HCT116 (cell line): ENCODE results near the gene PDE1C. TPM values are rescaled to one million over a fixed set of nuclear protein-coding genes. Genes with fewer than 3 reads are reported as not detected.

Experiments used
- ATAC-seq: fragments of 200-7000 bp; cut with Tn5 transposase; 2 replicates; pipeline ENCODE4 v1.9.1; 2020; ENCODE audit warnings: mild to moderate bottlenecking, moderate library complexity
- BruUV-seq: library from RNA; stranded (reverse); fragments of 400-500 nt; replicated peaks from 2 replicates; lab custom pipeline; 2021; lab: Mats Ljungman, UMichigan
- CTCF ChIA-PET: fragments of 300-600 bp; sonication (Branson Sonifier 250); formaldehyde crosslinking; loops from one replicate; lab custom pipeline; 2021; ENCODE audit warnings: antibody characterized with exemption; lab: Charles Lee
- POLR2A ChIA-PET: fragments of 300-600, 350-600 bp; sonication (Branson Sonifier 250); formaldehyde crosslinking; loops from one replicate; lab custom pipeline; 2021; ENCODE audit warnings: antibody characterized with exemption; lab: Charles Lee
- RAD21 ChIA-PET, 2 experiments: fragments of 300-600 bp; sonication (Branson Sonifier 250); formaldehyde crosslinking; loops; one replicate each; lab custom pipeline; 2023; ENCODE audit warnings: low total read pairs in 2 of 2; ENCODE audit not compliant: uncharacterized antibody in 2 of 2, unreplicated experiment in 2 of 2, low non-redundant PET in 1 of 2; lab: Charles Lee
- DNase-seq: peaks from one replicate; pipeline ENCODE4 v3.0.0-alpha.2; 2010; ENCODE audit warnings: low read depth, low spot score
- H2AFZ ChIP-seq: fragments of 200-600 bp; shearing (Covaris generic), sonication (generic); 2 replicates; pipeline ENCODE4 v1.6.1; 2017; ENCODE audit warnings: low read depth, mixed run types, mixed read lengths, antibody characterized with exemption, low read length; ENCODE audit not compliant: poor library complexity, severe bottlenecking
- H3K27ac ChIP-seq: 2 replicates; pipeline ENCODE4 v1.5.1; 2012; ENCODE audit warnings: low read depth, low read length
- H3K27me3 ChIP-seq: fragments of 200-600 bp; sonication (generic); 2 replicates; pipeline ENCODE4 v1.6.1; 2016; ENCODE audit warnings: mixed run types, low read length, mixed read lengths; ENCODE audit not compliant: insufficient read depth
- H3K36me3 ChIP-seq, 2 experiments: fragments of 200-500 bp in 1 of 2; fragments of 200-600 bp in 1 of 2; sonication (Bioruptor generic) in 1 of 2; sonication (generic) in 1 of 2; 2 replicates each; pipeline versions ENCODE4 v1.5.1 to v1.6.1; 2014 to 2016; ENCODE audit warnings: low read length in 2 of 2, inconsistent platforms in 1 of 2, mixed read lengths in 1 of 2, mixed run types in 1 of 2; ENCODE audit not compliant: insufficient read depth in 2 of 2, control insufficient read depth in 1 of 2
- H3K4me1 ChIP-seq, 2 experiments: fragments of 200-600 bp in 1 of 2; sonication (generic) in 1 of 2; 2 replicates each; pipeline versions ENCODE4 v1.5.1 to v1.6.1; 2012 to 2017; ENCODE audit warnings: low read length in 2 of 2, inconsistent platforms in 1 of 2, mild to moderate bottlenecking in 1 of 2, mixed read lengths in 1 of 2, mixed run types in 1 of 2, moderate library complexity in 1 of 2; ENCODE audit not compliant: insufficient read depth in 2 of 2, control insufficient read depth in 1 of 2
- H3K4me2 ChIP-seq: fragments of 200-600 bp; sonication (generic); 2 replicates; pipeline ENCODE4 v1.6.1; 2017; ENCODE audit warnings: mixed run types, low read length, mixed read lengths
- H3K4me3 ChIP-seq, 2 experiments: fragments of 200-600 bp in 1 of 2; sonication (generic) in 1 of 2; replicated peaks in 1 of 2; 2 replicates each; pipeline ENCODE4 v1.5.1; 2011 to 2016; ENCODE audit warnings: low read length in 2 of 2, control low read depth in 1 of 2, low read depth in 1 of 2, mild to moderate bottlenecking in 1 of 2, mixed read lengths in 1 of 2, mixed run types in 1 of 2
- H3K79me2 ChIP-seq: fragments of 200-600 bp; sonication (generic); 2 replicates; pipeline ENCODE4 v1.6.1; 2017; ENCODE audit warnings: mild to moderate bottlenecking, mixed run types, low read length, moderate library complexity, mixed read lengths; ENCODE audit not compliant: insufficient read depth
- H3K9ac ChIP-seq: fragments of 200-600 bp; sonication (generic); 2 replicates; pipeline ENCODE4 v1.6.1; 2016; ENCODE audit warnings: low read length, mixed read lengths
- H3K9me2 ChIP-seq: fragments of 200-600 bp; sonication (generic), shearing (Covaris generic); 2 replicates; pipeline ENCODE4 v1.6.1; 2017; ENCODE audit warnings: mixed run types, mild to moderate bottlenecking, moderate library complexity; ENCODE audit not compliant: insufficient read depth
- H3K9me3 ChIP-seq, 2 experiments: fragments of 200-500 bp in 1 of 2; fragments of 200-600 bp in 1 of 2; sonication (Bioruptor generic) in 1 of 2; sonication (generic) in 1 of 2; 2 replicates each; pipeline ENCODE4 v1.6.1; 2014 to 2017; ENCODE audit warnings: low read length in 2 of 2, mixed read lengths in 2 of 2, inconsistent platforms in 1 of 2, low read depth in 1 of 2, mild to moderate bottlenecking in 1 of 2, mixed run types in 1 of 2, moderate library complexity in 1 of 2; ENCODE audit not compliant: control insufficient read depth in 1 of 2, insufficient read depth in 1 of 2
- H4K20me1 ChIP-seq: fragments of 200-600 bp; sonication (generic), shearing (Covaris generic); 2 replicates; pipeline ENCODE4 v1.6.1; 2017; ENCODE audit warnings: mixed run types, mild to moderate bottlenecking, moderate library complexity; ENCODE audit not compliant: insufficient read depth
- CBX3 ChIP-seq: IDR thresholded peaks from 2 replicates; pipeline ENCODE4 v1.6.1; 2012; ENCODE audit warnings: low read depth
- ELF1 ChIP-seq: IDR thresholded peaks from 2 replicates; pipeline ENCODE4 v1.6.1; 2012; ENCODE audit warnings: low read depth, borderline replicate concordance
- EZH2 ChIP-seq: fragments of 200-600 bp; sonication (generic); IDR thresholded peaks from 2 replicates; pipeline ENCODE4 v1.6.1; 2017; ENCODE audit warnings: antibody characterized with exemption, mixed run types
- FOSL1 ChIP-seq: IDR thresholded peaks from 2 replicates; pipeline ENCODE4 v1.6.1; 2012; ENCODE audit warnings: low read depth
- POLR2A ChIP-seq: IDR thresholded peaks from 2 replicates; pipeline ENCODE4 v1.7.0; 2011; ENCODE audit warnings: borderline replicate concordance; ENCODE audit not compliant: insufficient read depth, insufficient read length; ENCODE audit errors: extremely low read depth
- RAD21 ChIP-seq: IDR thresholded peaks from 2 replicates; pipeline ENCODE4 v1.6.1; 2012; ENCODE audit warnings: low read depth, mild to moderate bottlenecking
- SIN3A ChIP-seq: IDR thresholded peaks from 2 replicates; pipeline ENCODE4 v1.6.1; 2012; ENCODE audit warnings: low read depth
- SP1 ChIP-seq: IDR thresholded peaks from 2 replicates; pipeline ENCODE4 v1.6.1; 2012; ENCODE audit warnings: low read depth
- ZBTB33 ChIP-seq: IDR thresholded peaks from 2 replicates; pipeline ENCODE4 v1.6.1; 2011; ENCODE audit warnings: mild to moderate bottlenecking, low read length, moderate library complexity; ENCODE audit not compliant: insufficient replicate concordance; ENCODE audit errors: extremely low read depth
- ZFX ChIP-seq: fragments of 450-650 bp; IDR thresholded peaks from 2 replicates; pipeline ENCODE4 v1.6.1; 2017
- ZNF274 ChIP-seq: fragments of 200-500 bp; sonication (Bioruptor generic); IDR thresholded peaks from 2 replicates; pipeline ENCODE4 v1.6.1; 2014; ENCODE audit warnings: mild to moderate bottlenecking, low read depth, low read length, inconsistent platforms
- intact Hi-C: fragments of 100-400 bp; cut with micrococcal nuclease; formaldehyde crosslinking; loops from 2 replicates; pipeline ENCODE4 v1.10.0; 2022
- total RNA-seq: library from RNA; stranded (reverse); gene quantifications from one replicate; pipeline ENCODE4 v1.2.1, GENCODE V29; 2021; ENCODE audit not compliant: unreplicated experiment

Gene PDE1C
- total RNA-seq, 1 experiment from 2014 or later = 0.17 TPM

DNA sequence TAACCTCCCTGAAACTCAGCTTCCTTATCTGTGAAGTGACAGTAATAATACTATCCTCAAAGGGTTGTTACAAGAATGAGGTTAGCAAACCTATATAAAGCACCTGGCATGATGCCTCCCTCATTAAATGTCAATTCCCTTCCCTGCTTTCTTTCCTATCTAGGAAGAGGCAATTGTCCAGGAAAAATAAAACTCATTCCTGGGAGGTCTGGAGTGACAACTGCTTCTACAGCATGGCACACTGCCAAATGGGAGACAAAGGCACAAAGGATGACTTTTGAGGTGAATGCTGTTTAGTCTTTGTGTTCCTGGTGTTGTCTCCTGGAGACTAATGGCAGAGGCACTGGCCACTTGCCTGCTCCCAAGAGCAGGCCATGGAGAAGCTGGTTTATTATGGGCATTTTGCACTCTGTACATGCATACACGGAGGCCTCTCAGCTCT is 32.2 kb upstream of the PDE1C start (continued):
- no peak for TF ChIP-seq ZBTB33
- TF ChIP-seq POLR2A = no peak
- TF ChIP-seq, all 23 proteins: peak for 0

DNA sequence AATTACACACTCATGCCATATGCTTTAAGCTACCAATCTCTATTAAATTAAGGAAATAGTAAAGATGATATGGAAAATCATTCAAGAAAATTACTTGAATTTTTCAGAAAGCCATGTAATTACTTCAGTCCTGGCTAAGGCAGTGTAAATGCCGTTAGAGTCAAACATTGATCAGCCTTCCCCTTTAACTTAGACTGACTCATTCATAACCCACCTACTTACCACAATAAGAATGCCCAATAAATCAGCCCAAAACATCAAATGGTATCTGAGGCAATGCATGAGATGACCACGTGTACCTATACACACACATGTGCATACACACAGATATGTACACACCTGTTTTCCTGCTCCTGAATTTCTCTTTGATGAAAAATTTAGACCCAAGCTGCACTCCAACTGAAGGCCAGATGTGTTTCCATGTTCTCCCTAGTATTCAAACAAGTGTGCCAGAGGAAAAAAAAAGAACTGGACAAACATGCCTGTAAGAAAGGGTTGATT is 30.2 kb upstream of the PDE1C start:
- BruUV-seq = no TSS peak
- no peak overlapping the region for H3K27ac ChIP-seq
- no peaks in the 10 kb centered on the region for H4K20me1 ChIP-seq
- H3K79me2 ChIP-seq = no peaks in the 10 kb centered on the region
- ChIA-PET POLR2A (no interaction called here), RAD21 (no interaction called here), CTCF (no interaction called here)
- H3K9ac ChIP-seq = no peak overlapping the region
- H3K27me3 ChIP-seq = no peaks in the 10 kb centered on the region
- intact Hi-C loops = no loop called here
- H3K4me3 ChIP-seq = no peak overlapping the region
- no peak for DNase-seq
- no peaks in the 10 kb centered on the region for H3K4me1 ChIP-seq
- no peak overlapping the region for H2AFZ ChIP-seq
- no peaks in the 10 kb centered on the region for H3K36me3 ChIP-seq
- no peaks in the 10 kb centered on the region for H3K9me3 ChIP-seq
- no peaks in the 10 kb centered on the region for H3K9me2 ChIP-seq
- no peak for ATAC-seq
- no peak for TF ChIP-seq ZNF274
- TF ChIP-seq FOSL1 = no peak
- H3K4me2 ChIP-seq = no peak overlapping the region

GRCh38 chr7:32094516-32094915 is 24.3 kb upstream of the PDE1C start:
- POLR2A ChIA-PET = no interaction called here
- no peak for DNase-seq
- BruUV-seq = no TSS peak
- Histone ChIP-seq H3K4me3 (no peak overlapping the region), H3K9ac (no peak overlapping the region), H3K79me2 (no peaks in the 10 kb centered on the region), H4K20me1 (no peaks in the 10 kb centered on the region), H3K27ac (no peak overlapping the region), H3K9me3 (no peaks in the 10 kb centered on the region), H2AFZ (no peak overlapping the region), H3K4me2 (no peak overlapping the region), H3K27me3 (0 out of 2 replicates have a peak, but pooled peaks cover 4% of the 10 kb centered on the region), H3K4me1 (no peaks in the 10 kb centered on the region), H3K9me2 (no peaks in the 10 kb centered on the region), H3K36me3 (no peaks in the 10 kb centered on the region)
- no peak for ATAC-seq
- RAD21 ChIA-PET = no interaction called here
- CTCF ChIA-PET = no interaction called here
- no peak for TF ChIP-seq RAD21
- no peak for TF ChIP-seq SIN3A
- no peak for TF ChIP-seq EZH2
- no peak for TF ChIP-seq CBX3
- TF ChIP-seq SP1 = no peak
- no peak for TF ChIP-seq ZFX
- TF ChIP-seq ELF1 = no peak
- intact Hi-C loops = no loop called here
